ENCODE results near the gene ERCC4.

- TF ChIP-seq ZNF423 (tag by site-specific recombination; IDR thresholded peaks at IDR 0.05) (no peak), MEIS1 (CRISPR knock-in tag; IDR thresholded peaks at IDR 0.05; ENCODE audit: borderline replicate concordance) (no peak), ZNF658 (tag by site-specific recombination; IDR thresholded peaks at IDR 0.05) (no peak), CTCF (tag by site-specific recombination; IDR thresholded peaks at IDR 0.05) (no peak)
Measured at GRCh38 chr16:13892301-13892700, 27.7 kb upstream of the ERCC4 start.
